ENCODE data around the gene FN3K. TPM values are rescaled to one million over a fixed set of nuclear protein-coding genes. Genes with fewer than 3 reads are reported as not detected.
A peak's percentile ranks its signal among the peaks of the same experiment; 100 is the strongest.

FN3K gene
- total RNA-seq, 1 donor from 2014 or later = 21.7 TPM

- DNase-seq (ENCODE audit: low read depth, low spot score) = no peak
- Mint-ChIP-seq H3K27me3 (ENCODE audit: low read depth) (peaks cover 13% of the 10 kb centered on the region), H3K27ac (ENCODE audit: unreplicated experiment) (no peak overlapping the region), H3K4me3 (peak overlapping the region; percentile 88), H3K36me3 (ENCODE audit: low read depth) (peaks cover 33% of the 10 kb centered on the region), H3K9me3 (peaks cover 7% of the 10 kb centered on the region), H3K4me1 (peaks cover 27% of the 10 kb centered on the region)
- TF ChIP-seq CTCF (conservative IDR thresholded peaks at IDR 0.05) = no peak
Observed at GRCh38 chr17:82750241-82750908, 15.0 kb downstream of the FN3K start.

- Mint-ChIP-seq H3K4me3 (peak overlapping the region; percentile 47), H3K27me3 (ENCODE audit: low read depth) (peaks cover 13% of the 10 kb centered on the region)
Observed at GRCh38 chr17:82751171-82751570, 15.8 kb downstream of the FN3K start.

GRCh38 chr17:82751571-82752370, 16.4 kb downstream of the FN3K start, which contains the start of gene TBCD:
TSS of gene TBCD (plus strand) at chr17:82752065. CDS start at chr17:82752194, 129 bp downstream.
- Mint-ChIP-seq H3K9me3 (peaks cover 5% of the 10 kb centered on the region), H3K36me3 (ENCODE audit: low read depth) (peaks cover 25% of the 10 kb centered on the region), H3K27me3 (ENCODE audit: low read depth) (peaks cover 13% of the 10 kb centered on the region), H3K4me1 (peaks cover 32% of the 10 kb centered on the region), H3K4me3 (peak within 1 kb of the TSS; percentile 86), H3K27ac (ENCODE audit: unreplicated experiment) (no peak within 1 kb of the TSS)
- TF ChIP-seq CTCF (conservative IDR thresholded peaks at IDR 0.05) = no peak
- peak; percentile 84 for DNase-seq (ENCODE audit: low read depth, low spot score)

More at GRCh38 chr17:82751171-82751570, 15.8 kb downstream of the FN3K start:
- peaks cover 27% of the 10 kb centered on the region for H3K36me3 Mint-ChIP-seq (ENCODE audit: low read depth)
- no peak for DNase-seq (ENCODE audit: low read depth, low spot score)
- TF ChIP-seq CTCF (conservative IDR thresholded peaks at IDR 0.05) = no peak
- no peak overlapping the region for H3K27ac Mint-ChIP-seq (ENCODE audit: unreplicated experiment)
- H3K4me1 Mint-ChIP-seq = peaks cover 32% of the 10 kb centered on the region
- peaks cover 5% of the 10 kb centered on the region for H3K9me3 Mint-ChIP-seq

- H3K36me3 Mint-ChIP-seq (ENCODE audit: low read depth) = peaks cover 19% of the 10 kb centered on the region
- no peak for DNase-seq (ENCODE audit: low read depth, low spot score)
- peaks cover 32% of the 10 kb centered on the region for H3K4me1 Mint-ChIP-seq
- TF ChIP-seq CTCF (conservative IDR thresholded peaks at IDR 0.05) = no peak
- peak overlapping the region; percentile 27 for H3K27ac Mint-ChIP-seq (ENCODE audit: unreplicated experiment)
- H3K4me3 Mint-ChIP-seq = peak overlapping the region; percentile 84
- H3K9me3 Mint-ChIP-seq = peaks cover 2% of the 10 kb centered on the region
- peaks cover 13% of the 10 kb centered on the region for H3K27me3 Mint-ChIP-seq (ENCODE audit: low read depth)
Observed at GRCh38 chr17:82752371-82753200, 17.2 kb downstream of the FN3K start.

- Mint-ChIP-seq H3K9me3 (no peaks in the 10 kb centered on the region), H3K36me3 (ENCODE audit: low read depth) (peaks cover 15% of the 10 kb centered on the region)
Observed at GRCh38 chr17:82753201-82753464, 17.7 kb downstream of the FN3K start.

More at GRCh38 chr17:82753201-82753464, 17.7 kb downstream of the FN3K start:
- peak overlapping the region; percentile 27 for H3K27ac Mint-ChIP-seq (ENCODE audit: unreplicated experiment)
- H3K4me3 Mint-ChIP-seq = peak overlapping the region; percentile 84
- H3K4me1 Mint-ChIP-seq = peaks cover 32% of the 10 kb centered on the region
- no peak for TF ChIP-seq CTCF (conservative IDR thresholded peaks at IDR 0.05)
- no peak for DNase-seq (ENCODE audit: low read depth, low spot score)
- H3K27me3 Mint-ChIP-seq (ENCODE audit: low read depth) = peaks cover 13% of the 10 kb centered on the region

Data from neural crest cell (in vitro differentiated cells).